ENCODE measurements around the gene PTPRQ.
"Not testable (repeated sequence)": the region's sequence is repeated elsewhere in the genome, so short reads cannot be mapped to it uniquely, and the experiment has no call there.

The PTPRQ gene

GRCh38 chr12:80443974-80444666 lies at the start of gene PTPRQ:
PTPRQ (plus strand) TSS chr12:80444235; CDS start chr12:80444346, 111 bp downstream.
- no peak for DNase-seq (ENCODE audit: low spot score)

DNA sequence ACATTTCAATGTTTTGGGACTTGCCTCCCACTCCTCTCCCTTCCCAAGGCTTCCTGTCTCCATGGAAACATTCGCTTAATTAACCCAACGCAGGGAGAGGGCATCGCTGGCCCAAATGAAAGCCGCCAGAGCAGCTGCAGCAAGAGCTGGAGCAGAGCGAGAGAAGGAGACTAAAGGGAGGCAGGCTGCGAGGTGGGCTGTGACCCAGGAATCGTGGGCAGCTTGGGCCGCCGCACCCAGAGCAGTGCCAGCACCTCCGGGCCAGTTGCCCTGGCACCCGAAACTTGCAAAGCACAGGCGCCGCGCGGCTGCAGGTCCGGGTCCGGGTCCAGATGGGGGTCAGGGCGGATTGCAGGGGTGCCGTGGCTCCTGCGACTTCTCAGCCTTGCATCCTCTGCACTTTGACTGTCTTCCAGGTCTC lies 43.5 kb upstream of the PTPRQ start:
- DNase-seq (ENCODE audit: low spot score): no peak

GRCh38 chr12:80401191-80401590 lies 42.8 kb upstream of the PTPRQ start:
- DNase-seq (ENCODE audit: low spot score): no peak

DNA sequence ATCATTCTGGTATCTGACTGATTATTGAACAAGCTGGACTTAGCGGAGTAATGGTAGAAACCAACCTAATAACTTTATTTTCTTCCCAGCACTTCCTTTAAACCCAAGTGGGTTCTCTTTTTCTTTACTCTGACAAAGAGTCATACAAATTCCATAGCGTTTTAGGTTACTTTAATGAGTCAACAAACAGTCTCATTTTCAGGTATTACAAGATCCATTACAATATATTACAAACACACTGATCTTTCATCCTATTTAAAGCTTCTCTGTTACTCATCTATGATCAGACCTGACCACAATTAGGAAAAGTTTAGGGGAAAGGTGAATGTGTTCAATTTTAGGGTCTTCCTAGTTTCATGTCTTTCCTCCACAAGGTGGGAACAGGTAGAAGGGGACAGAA lies 39.4 kb upstream of the PTPRQ start:
- DNase-seq (ENCODE audit: low spot score): no peak

DNA sequence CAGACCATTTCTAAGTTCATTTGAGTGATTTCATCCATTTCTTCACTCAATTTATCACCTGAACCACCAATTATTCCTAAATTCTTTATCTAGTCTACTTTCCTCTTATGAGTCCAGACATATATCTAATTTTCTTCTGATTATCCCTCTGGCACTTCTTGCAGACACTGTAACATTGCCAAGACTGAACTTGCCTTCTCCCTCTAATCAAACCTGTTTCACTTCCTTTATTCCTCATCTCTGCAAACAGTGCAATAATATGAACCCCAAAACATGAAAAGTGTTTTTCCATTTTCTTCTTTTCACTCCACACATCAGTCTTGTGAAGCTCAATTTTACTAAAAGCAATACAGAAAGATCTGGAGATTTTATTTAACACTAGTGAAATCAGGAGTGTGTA lies 37.8 kb upstream of the PTPRQ start:
- DNase-seq (ENCODE audit: low spot score): no peak

DNA sequence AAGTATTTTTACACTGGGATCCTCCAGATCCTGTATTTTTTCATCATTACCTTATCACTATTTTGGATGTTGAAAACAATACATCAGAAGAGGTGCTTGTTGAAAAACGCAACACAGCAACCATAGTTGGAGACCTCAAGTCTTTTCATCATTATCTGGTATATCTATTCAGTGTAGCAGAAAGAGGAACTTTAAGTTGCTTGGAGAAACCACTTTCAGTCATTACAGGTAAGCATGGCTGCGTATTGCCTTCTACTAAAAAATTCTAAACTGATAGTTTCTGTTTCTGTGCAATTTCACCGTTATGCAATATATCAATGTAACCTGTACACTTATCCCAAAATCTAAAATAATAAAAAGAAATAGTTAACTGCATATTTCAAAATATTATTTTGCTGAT lies 32.2 kb upstream of the PTPRQ start:
- DNase-seq (ENCODE audit: low spot score): no peak

- peak; percentile 11 for DNase-seq (ENCODE audit: low spot score)
Observed at GRCh38 chr12:80412343-80412953, 31.6 kb upstream of the PTPRQ start.

- no peak for DNase-seq (ENCODE audit: low spot score)
Observed at GRCh38 chr12:80413462-80413861, 30.6 kb upstream of the PTPRQ start.

- DNase-seq (ENCODE audit: low spot score): no peak
Observed at GRCh38 chr12:80415466-80415865, 28.6 kb upstream of the PTPRQ start.

GRCh38 chr12:80419644-80420043 lies 24.4 kb upstream of the PTPRQ start:
- DNase-seq (ENCODE audit: low spot score): no peak

GRCh38 chr12:80420075-80420474 lies 24.0 kb upstream of the PTPRQ start:
- no peak for DNase-seq (ENCODE audit: low spot score)

- DNase-seq (ENCODE audit: low spot score): no peak
Observed at GRCh38 chr12:80422550-80422949, 21.5 kb upstream of the PTPRQ start.

GRCh38 chr12:80432061-80432460 lies 12.0 kb upstream of the PTPRQ start:
- no peak for DNase-seq (ENCODE audit: low spot score)

- no peak for DNase-seq (ENCODE audit: low spot score)
Observed at GRCh38 chr12:80441921-80442320, 2.1 kb upstream of the PTPRQ start.

DNA sequence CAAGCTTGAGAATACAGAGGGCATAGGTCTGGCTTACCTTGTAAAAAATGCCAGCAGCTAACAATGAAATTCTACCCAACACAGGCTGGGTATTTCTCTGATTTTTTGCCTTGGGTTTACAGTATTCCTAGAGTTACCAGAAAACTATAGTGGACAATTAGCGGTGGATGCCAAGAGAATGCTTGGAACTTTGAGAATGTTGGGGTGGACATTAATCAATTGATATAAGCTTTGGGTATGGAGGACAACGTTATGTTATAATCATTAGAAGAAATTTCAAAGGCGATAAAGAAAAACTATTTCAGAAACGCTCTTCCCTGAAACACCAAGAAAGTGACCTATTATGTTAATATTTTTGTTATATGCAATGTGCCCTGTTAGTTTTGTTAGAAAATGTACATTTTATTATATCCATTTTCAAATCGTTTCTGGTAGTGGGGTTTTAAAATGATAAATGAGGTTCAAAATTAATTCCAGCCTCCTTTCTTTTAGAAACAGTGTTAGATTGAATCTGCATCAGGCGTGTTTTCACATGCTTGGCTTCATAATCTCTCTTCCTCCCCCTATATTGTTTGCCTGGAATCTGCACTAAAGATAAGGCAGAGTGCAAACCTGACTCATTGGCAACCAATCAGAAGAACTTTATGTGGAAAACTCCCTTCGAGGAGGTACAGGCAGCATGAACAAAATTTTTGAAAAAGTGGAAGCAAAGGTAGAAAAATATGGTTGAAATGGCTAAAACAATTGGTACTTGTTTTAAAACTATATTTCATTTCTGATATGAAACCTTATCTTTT lies 1.4 kb upstream of the PTPRQ start:
- DNase-seq (ENCODE audit: low spot score): no peak

DNA sequence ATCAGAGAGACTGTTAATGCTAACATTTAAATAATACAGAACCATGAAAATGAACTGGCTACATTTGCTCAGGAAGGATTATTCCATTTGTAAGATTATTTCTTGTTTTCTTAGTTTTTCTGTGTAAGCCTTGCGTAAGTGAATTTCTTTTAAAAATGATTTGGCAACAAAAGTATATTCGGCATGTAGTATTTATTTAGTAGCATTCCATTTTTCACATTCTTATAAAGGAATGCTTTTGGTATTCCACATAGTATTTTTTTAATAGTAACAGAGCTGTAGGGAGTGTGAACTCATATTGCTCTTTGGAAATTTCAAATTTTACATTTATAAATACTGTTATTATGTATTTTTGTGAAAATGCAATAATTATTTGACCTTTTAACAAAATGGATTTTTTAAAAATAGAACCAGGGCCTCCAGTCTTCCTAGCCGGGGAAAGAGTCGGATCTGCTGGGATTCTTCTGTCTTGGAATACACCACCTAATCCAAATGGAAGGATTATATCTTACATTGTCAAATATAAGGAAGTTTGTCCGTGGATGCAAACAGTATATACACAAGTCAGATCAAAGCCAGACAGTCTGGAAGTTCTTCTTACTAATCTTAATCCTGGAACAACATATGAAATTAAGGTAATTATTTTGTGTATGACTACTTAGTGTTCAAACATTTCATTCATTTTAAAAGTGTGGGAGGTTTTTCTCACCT lies 1.2 kb downstream of the PTPRQ start:
- no peak for DNase-seq (ENCODE audit: low spot score)

- no peak for DNase-seq (ENCODE audit: low spot score)
Observed at GRCh38 chr12:80456513-80456912, 12.5 kb downstream of the PTPRQ start.

DNA sequence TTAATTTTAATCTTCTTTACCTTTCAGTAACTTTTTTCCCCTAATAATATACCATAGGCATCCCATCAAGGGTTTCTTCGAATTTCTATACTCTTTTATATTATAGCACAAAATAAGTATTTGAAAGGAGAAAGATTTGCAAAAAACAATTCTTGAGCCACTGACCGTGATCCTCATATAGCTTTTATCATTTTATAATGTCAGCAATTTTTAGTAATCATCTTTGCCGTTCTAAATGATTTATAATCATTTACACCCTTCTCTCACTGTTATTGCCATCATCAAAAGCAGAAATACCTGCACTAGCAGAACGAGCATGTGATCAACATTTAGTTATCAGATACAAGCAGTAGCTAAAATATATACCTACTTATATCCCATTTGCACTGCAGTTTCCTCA lies 16.9 kb downstream of the PTPRQ start:
- DNase-seq (ENCODE audit: low spot score): no peak

DNA sequence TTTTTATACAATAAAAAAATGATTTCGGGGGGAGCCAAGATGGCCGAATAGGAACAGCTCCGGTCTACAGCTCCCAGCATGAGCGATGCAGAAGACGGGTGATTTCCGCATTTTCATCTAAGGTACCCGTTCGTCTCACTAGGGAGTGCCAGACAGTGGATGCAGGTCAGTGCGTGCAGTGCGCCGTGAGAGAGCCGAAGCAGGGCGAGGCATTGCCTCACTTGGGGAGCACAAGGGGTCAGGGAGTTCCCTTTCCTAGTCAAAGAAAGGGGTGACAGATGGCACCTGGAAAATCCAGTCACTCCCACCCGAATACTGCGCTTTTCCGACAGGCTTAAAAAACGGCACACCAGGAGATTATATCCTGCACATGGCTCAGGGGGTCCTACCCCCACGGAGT lies 17.8 kb downstream of the PTPRQ start:
- not testable (repeated sequence) for DNase-seq (ENCODE audit: low spot score)

GRCh38 chr12:80469681-80470080 lies 25.6 kb downstream of the PTPRQ start:
- DNase-seq (ENCODE audit: low spot score): no peak

DNA sequence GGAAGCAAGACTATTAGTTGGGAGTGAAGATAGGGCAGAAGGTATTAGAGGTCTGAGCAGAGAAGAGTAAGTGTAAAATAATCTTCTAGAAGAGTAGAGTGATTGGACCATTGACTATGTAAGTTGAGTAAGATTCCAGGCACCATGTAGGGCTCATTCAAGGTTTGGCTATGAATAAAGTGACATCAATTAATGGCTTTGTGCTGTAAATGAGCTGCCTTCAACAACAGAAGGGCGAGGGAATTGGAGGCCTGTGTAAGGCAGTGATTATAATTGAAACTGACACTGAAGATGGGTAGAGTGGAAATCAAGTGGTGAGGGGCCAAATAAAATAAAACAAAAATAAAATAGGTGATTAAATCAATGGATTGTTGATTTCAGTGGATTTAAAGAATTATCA lies 26.4 kb downstream of the PTPRQ start:
- no peak for DNase-seq (ENCODE audit: low spot score)

- no peak for DNase-seq (ENCODE audit: low spot score)
Observed at GRCh38 chr12:80472236-80472635, 28.2 kb downstream of the PTPRQ start.

All from germinal center (tissue), 1 donor.